Hematopoietic multipotent progenitor cell treated with erythropoietin and hydrocortisone succinate and interleukin-3 and kit ligand, for 8 days (in vitro differentiated cells): ENCODE data around the gene ARHGAP28.
"Not testable (repeated sequence)": the region's sequence is repeated elsewhere in the genome, so short reads cannot be mapped to it uniquely, and the experiment has no call there.

Experiments used
- DNase-seq: peaks from one replicate; pipeline ENCODE4 v3.0.0-alpha.2; 2015

ARHGAP28 gene

GRCh38 chr18:6776188-6776587, 46.7 kb downstream of the ARHGAP28 start:
- DNase-seq = no peak

- no peak for DNase-seq
Measured at GRCh38 chr18:6777509-6777908, 48.0 kb downstream of the ARHGAP28 start.

- no peak for DNase-seq
Measured at GRCh38 chr18:6778459-6779247, 49.1 kb downstream of the ARHGAP28 start.

GRCh38 chr18:6781142-6781714, 51.7 kb downstream of the ARHGAP28 start:
- no peak for DNase-seq

GRCh38 chr18:6781796-6782195, 52.3 kb downstream of the ARHGAP28 start:
- DNase-seq = no peak

- DNase-seq = no peak
Measured at GRCh38 chr18:6782861-6783260, 53.3 kb downstream of the ARHGAP28 start.

GRCh38 chr18:6784046-6784445, 54.5 kb downstream of the ARHGAP28 start:
- DNase-seq = no peak

- no peak for DNase-seq
Measured at GRCh38 chr18:6785001-6785400, 55.5 kb downstream of the ARHGAP28 start.

- DNase-seq = no peak
Measured at GRCh38 chr18:6785411-6785810, 55.9 kb downstream of the ARHGAP28 start.

- no peak for DNase-seq
Measured at GRCh38 chr18:6792391-6792790, 62.9 kb downstream of the ARHGAP28 start.

- no peak for DNase-seq
Measured at GRCh38 chr18:6793455-6793854, 63.9 kb downstream of the ARHGAP28 start.

GRCh38 chr18:6793986-6794385, 64.5 kb downstream of the ARHGAP28 start:
- DNase-seq = no peak

GRCh38 chr18:6795307-6795706, 65.8 kb downstream of the ARHGAP28 start:
- DNase-seq = no peak

GRCh38 chr18:6796511-6796910, 67.0 kb downstream of the ARHGAP28 start:
- DNase-seq = no peak

- no peak for DNase-seq
Measured at GRCh38 chr18:6797171-6797570, 67.7 kb downstream of the ARHGAP28 start.

- no peak for DNase-seq
Measured at GRCh38 chr18:6798896-6799295, 69.4 kb downstream of the ARHGAP28 start.

GRCh38 chr18:6800309-6800708, 70.8 kb downstream of the ARHGAP28 start:
- DNase-seq = not testable (repeated sequence)

- no peak for DNase-seq
Measured at GRCh38 chr18:6807515-6808257, 78.2 kb downstream of the ARHGAP28 start.

- no peak for DNase-seq
Measured at GRCh38 chr18:6810191-6810590, 80.7 kb downstream of the ARHGAP28 start.

- DNase-seq = no peak
Measured at GRCh38 chr18:6811816-6812215, 82.3 kb downstream of the ARHGAP28 start.

GRCh38 chr18:6814882-6815425, 85.4 kb downstream of the ARHGAP28 start:
- no peak for DNase-seq

- DNase-seq = no peak
Measured at GRCh38 chr18:6816154-6816553, 86.6 kb downstream of the ARHGAP28 start.

- no peak for DNase-seq
Measured at GRCh38 chr18:6819332-6819731, 89.8 kb downstream of the ARHGAP28 start.

GRCh38 chr18:6820314-6820713, 90.8 kb downstream of the ARHGAP28 start:
- no peak for DNase-seq
